HCT116 (cell line): ENCODE data around the gene FOXR2. TPM values are rescaled to one million over a fixed set of nuclear protein-coding genes. Genes with fewer than 3 reads are reported as not detected.

Experiments used
- ATAC-seq: fragments of 200-7000 bp; cut with Tn5 transposase; 2 replicates; pipeline ENCODE4 v1.9.1; 2020; ENCODE audit warnings: mild to moderate bottlenecking, moderate library complexity
- BruUV-seq: library from RNA; stranded (reverse); fragments of 400-500 nt; replicated peaks from 2 replicates; lab custom pipeline; 2021; lab: Mats Ljungman, UMichigan
- CTCF ChIA-PET: fragments of 300-600 bp; sonication (Branson Sonifier 250); formaldehyde crosslinking; loops from one replicate; lab custom pipeline; 2021; ENCODE audit warnings: antibody characterized with exemption; lab: Charles Lee
- POLR2A ChIA-PET: fragments of 300-600, 350-600 bp; sonication (Branson Sonifier 250); formaldehyde crosslinking; loops from one replicate; lab custom pipeline; 2021; ENCODE audit warnings: antibody characterized with exemption; lab: Charles Lee
- RAD21 ChIA-PET, 2 experiments: fragments of 300-600 bp; sonication (Branson Sonifier 250); formaldehyde crosslinking; loops; one replicate each; lab custom pipeline; 2023; ENCODE audit warnings: low total read pairs in 2 of 2; ENCODE audit not compliant: uncharacterized antibody in 2 of 2, unreplicated experiment in 2 of 2, low non-redundant PET in 1 of 2; lab: Charles Lee
- DNase-seq: peaks from one replicate; pipeline ENCODE4 v3.0.0-alpha.2; 2010; ENCODE audit warnings: low read depth, low spot score
- H2AFZ ChIP-seq: fragments of 200-600 bp; shearing (Covaris generic), sonication (generic); 2 replicates; pipeline ENCODE4 v1.6.1; 2017; ENCODE audit warnings: low read depth, mixed run types, mixed read lengths, antibody characterized with exemption, low read length; ENCODE audit not compliant: poor library complexity, severe bottlenecking
- H3K27ac ChIP-seq: 2 replicates; pipeline ENCODE4 v1.5.1; 2012; ENCODE audit warnings: low read depth, low read length
- H3K27me3 ChIP-seq: fragments of 200-600 bp; sonication (generic); 2 replicates; pipeline ENCODE4 v1.6.1; 2016; ENCODE audit warnings: mixed run types, low read length, mixed read lengths; ENCODE audit not compliant: insufficient read depth
- H3K36me3 ChIP-seq, 2 experiments: fragments of 200-500 bp in 1 of 2; fragments of 200-600 bp in 1 of 2; sonication (Bioruptor generic) in 1 of 2; sonication (generic) in 1 of 2; 2 replicates each; pipeline versions ENCODE4 v1.5.1 to v1.6.1; 2014 to 2016; ENCODE audit warnings: low read length in 2 of 2, inconsistent platforms in 1 of 2, mixed read lengths in 1 of 2, mixed run types in 1 of 2; ENCODE audit not compliant: insufficient read depth in 2 of 2, control insufficient read depth in 1 of 2
- H3K4me1 ChIP-seq, 2 experiments: fragments of 200-600 bp in 1 of 2; sonication (generic) in 1 of 2; 2 replicates each; pipeline versions ENCODE4 v1.5.1 to v1.6.1; 2012 to 2017; ENCODE audit warnings: low read length in 2 of 2, inconsistent platforms in 1 of 2, mild to moderate bottlenecking in 1 of 2, mixed read lengths in 1 of 2, mixed run types in 1 of 2, moderate library complexity in 1 of 2; ENCODE audit not compliant: insufficient read depth in 2 of 2, control insufficient read depth in 1 of 2
- H3K4me2 ChIP-seq: fragments of 200-600 bp; sonication (generic); 2 replicates; pipeline ENCODE4 v1.6.1; 2017; ENCODE audit warnings: mixed run types, low read length, mixed read lengths
- H3K4me3 ChIP-seq, 2 experiments: fragments of 200-600 bp in 1 of 2; sonication (generic) in 1 of 2; replicated peaks in 1 of 2; 2 replicates each; pipeline ENCODE4 v1.5.1; 2011 to 2016; ENCODE audit warnings: low read length in 2 of 2, control low read depth in 1 of 2, low read depth in 1 of 2, mild to moderate bottlenecking in 1 of 2, mixed read lengths in 1 of 2, mixed run types in 1 of 2
- H3K79me2 ChIP-seq: fragments of 200-600 bp; sonication (generic); 2 replicates; pipeline ENCODE4 v1.6.1; 2017; ENCODE audit warnings: mild to moderate bottlenecking, mixed run types, low read length, moderate library complexity, mixed read lengths; ENCODE audit not compliant: insufficient read depth
- H3K9ac ChIP-seq: fragments of 200-600 bp; sonication (generic); 2 replicates; pipeline ENCODE4 v1.6.1; 2016; ENCODE audit warnings: low read length, mixed read lengths
- H3K9me2 ChIP-seq: fragments of 200-600 bp; sonication (generic), shearing (Covaris generic); 2 replicates; pipeline ENCODE4 v1.6.1; 2017; ENCODE audit warnings: mixed run types, mild to moderate bottlenecking, moderate library complexity; ENCODE audit not compliant: insufficient read depth
- H3K9me3 ChIP-seq, 2 experiments: fragments of 200-500 bp in 1 of 2; fragments of 200-600 bp in 1 of 2; sonication (Bioruptor generic) in 1 of 2; sonication (generic) in 1 of 2; 2 replicates each; pipeline ENCODE4 v1.6.1; 2014 to 2017; ENCODE audit warnings: low read length in 2 of 2, mixed read lengths in 2 of 2, inconsistent platforms in 1 of 2, low read depth in 1 of 2, mild to moderate bottlenecking in 1 of 2, mixed run types in 1 of 2, moderate library complexity in 1 of 2; ENCODE audit not compliant: control insufficient read depth in 1 of 2, insufficient read depth in 1 of 2
- H4K20me1 ChIP-seq: fragments of 200-600 bp; sonication (generic), shearing (Covaris generic); 2 replicates; pipeline ENCODE4 v1.6.1; 2017; ENCODE audit warnings: mixed run types, mild to moderate bottlenecking, moderate library complexity; ENCODE audit not compliant: insufficient read depth
- CEBPB ChIP-seq: IDR thresholded peaks from 2 replicates; pipeline ENCODE4 v1.6.1; 2012; ENCODE audit warnings: low read depth
- CTCF ChIP-seq, 3 experiments: fragments of 200-600 bp in 1 of 3; sonication (generic) in 1 of 3; IDR thresholded peaks in 2 of 3; conservative IDR thresholded peaks in 1 of 3; 2 replicates each; pipeline ENCODE4 v1.5.1; 2012 to 2017; ENCODE audit warnings: low read depth in 2 of 3, low read length in 2 of 3, antibody characterized with exemption in 1 of 3, borderline replicate concordance in 1 of 3, control low read depth in 1 of 3, mild to moderate bottlenecking in 1 of 3, mixed read lengths in 1 of 3, mixed run types in 1 of 3, moderate library complexity in 1 of 3; ENCODE audit not compliant: insufficient read depth in 1 of 3
- EGR1 ChIP-seq: IDR thresholded peaks from 2 replicates; pipeline ENCODE4 v1.6.1; 2012; ENCODE audit warnings: low read depth
- EZH2 ChIP-seq: fragments of 200-600 bp; sonication (generic); IDR thresholded peaks from 2 replicates; pipeline ENCODE4 v1.6.1; 2017; ENCODE audit warnings: antibody characterized with exemption, mixed run types
- EZH2phosphoT487 ChIP-seq: fragments of 200-600 bp; IDR thresholded peaks from 2 replicates; pipeline ENCODE4 v1.6.1; 2018; ENCODE audit warnings: antibody characterized with exemption, borderline replicate concordance
- JUND ChIP-seq: IDR thresholded peaks from 2 replicates; pipeline ENCODE4 v1.6.1; 2012
- MAX ChIP-seq: IDR thresholded peaks from 2 replicates; pipeline ENCODE4 v1.6.1; 2012
- SP1 ChIP-seq: IDR thresholded peaks from 2 replicates; pipeline ENCODE4 v1.6.1; 2012; ENCODE audit warnings: low read depth
- ZBTB33 ChIP-seq: IDR thresholded peaks from 2 replicates; pipeline ENCODE4 v1.6.1; 2011; ENCODE audit warnings: mild to moderate bottlenecking, low read length, moderate library complexity; ENCODE audit not compliant: insufficient replicate concordance; ENCODE audit errors: extremely low read depth
- ZFX ChIP-seq: fragments of 450-650 bp; IDR thresholded peaks from 2 replicates; pipeline ENCODE4 v1.6.1; 2017
- intact Hi-C: fragments of 100-400 bp; cut with micrococcal nuclease; formaldehyde crosslinking; loops from 2 replicates; pipeline ENCODE4 v1.10.0; 2022
- total RNA-seq: library from RNA; stranded (reverse); gene quantifications from one replicate; pipeline ENCODE4 v1.2.1, GENCODE V29; 2021; ENCODE audit not compliant: unreplicated experiment

Gene FOXR2
- total RNA-seq, 1 experiment from 2014 or later: not detected

GRCh38 chrX:55619547-55619946 is 3.7 kb upstream of the FOXR2 start:
- no peaks in the 10 kb centered on the region for H3K36me3 ChIP-seq
- no peaks in the 10 kb centered on the region for H3K9me2 ChIP-seq
- ChIA-PET POLR2A (no interaction called here), CTCF (no interaction called here), RAD21 (no interaction called here)
- H3K27me3 ChIP-seq: peaks cover under 1% of the 10 kb centered on the region; the same call in 1 of the 2 replicates
- H2AFZ ChIP-seq: no peak overlapping the region
- no peak overlapping the region for H3K27ac ChIP-seq
- TF ChIP-seq MAX: no peak
- no peak for TF ChIP-seq EZH2phosphoT487
- TF ChIP-seq EGR1: no peak
- TF ChIP-seq CEBPB: no peak
- TF ChIP-seq EZH2: no peak
- no peak for TF ChIP-seq ZBTB33
- no peak for TF ChIP-seq ZFX
- no peak for TF ChIP-seq JUND
- TF ChIP-seq SP1: no peak
- TF ChIP-seq CTCF (IDR thresholded peaks at IDR 0.05 in 2 of 3, conservative IDR thresholded peaks at IDR 0.05 in 1 of 3; ENCODE audit: borderline replicate concordance in 1 of 3, insufficient read depth in 1 of 3, low read depth in 2 of 3, low read length in 2 of 3): no peak
- no peaks in the 10 kb centered on the region for H3K9me3 ChIP-seq
- intact Hi-C loops: no loop called here
- H3K4me1 ChIP-seq: no peaks in the 10 kb centered on the region; a peak in 1 of 4 replicates
- no peak overlapping the region for H3K4me3 ChIP-seq
- no peak overlapping the region for H3K9ac ChIP-seq
- ATAC-seq: no peak
- no peak overlapping the region for H3K4me2 ChIP-seq
- BruUV-seq: no TSS peak
- no peaks in the 10 kb centered on the region for H4K20me1 ChIP-seq
- DNase-seq: no peak
- H3K79me2 ChIP-seq: no peaks in the 10 kb centered on the region
